Measurements from ENCODE around the gene CHID1. TPM values are rescaled to one million over a fixed set of nuclear protein-coding genes. Genes with fewer than 3 reads are reported as not detected.
A peak's percentile ranks its signal among the peaks of the same experiment; 100 is the strongest.

CHID1 gene
- total RNA-seq, 1 experiment from 2014 or later: 85.6 TPM

GRCh38 chr11:826836-827145 lies 83.8 kb downstream of the CHID1 start:
- Histone ChIP-seq H3F3A (ENCODE audit: insufficient read depth, low read depth) (peaks cover 8% of the 10 kb centered on the region; the same call in 1 of the 2 replicates), H3K9me3 (ENCODE audit: insufficient read depth, low read depth) (no peaks in the 10 kb centered on the region), H3K79me2 (ENCODE audit: low read depth) (peaks cover 3% of the 10 kb centered on the region; the same call in 1 of the 2 replicates), H3K4me3 (peak overlapping the region; percentile 57), H3K27me3 (ENCODE audit: insufficient read depth, low read depth) (no peaks in the 10 kb centered on the region), H3K4me1 (replicated peaks; ENCODE audit: insufficient read depth) (peaks cover 27% of the 10 kb centered on the region), H3K4me2 (peak overlapping the region; percentile 84), H2AFZ (peak overlapping the region; percentile 82; the same call in 1 of the 2 replicates), H3K9me2 (ENCODE audit: insufficient read depth) (no peaks in the 10 kb centered on the region), H3K27ac (no peak overlapping the region), H4K20me1 (ENCODE audit: insufficient read depth) (peaks cover 11% of the 10 kb centered on the region), H3K36me3 (ENCODE audit: low read depth) (no peaks in the 10 kb centered on the region)
- no TSS peak for BruUV-seq (replicated peaks)
- CTCF ChIA-PET: no interaction called here
- intact Hi-C loops (cut with micrococcal nuclease; ENCODE audit: unreplicated experiment): no loop called here
- TF ChIP-seq EZH2 (IDR thresholded peaks at IDR 0.05; ENCODE audit: low read depth): no peak
- no peak for TF ChIP-seq CTCF (conservative IDR thresholded peaks at IDR 0.05)
- DNase-seq: peak in 1 of 2 experiments; percentile 8
- POLR2A ChIA-PET (ENCODE audit: unreplicated experiment): no interaction called here

- Histone ChIP-seq H3K9me3 (ENCODE audit: insufficient read depth, low read depth) (no peaks in the 10 kb centered on the region), H3K4me1 (replicated peaks; ENCODE audit: insufficient read depth) (peaks cover 27% of the 10 kb centered on the region), H3K4me2 (peak overlapping the region; percentile 84), H2AFZ (no peak overlapping the region), H3K27ac (no peak overlapping the region), H3K27me3 (ENCODE audit: insufficient read depth, low read depth) (no peaks in the 10 kb centered on the region), H4K20me1 (ENCODE audit: insufficient read depth) (peaks cover 16% of the 10 kb centered on the region), H3K79me2 (ENCODE audit: low read depth) (peaks cover 9% of the 10 kb centered on the region), H3K9me2 (ENCODE audit: insufficient read depth) (no peaks in the 10 kb centered on the region), H3F3A (ENCODE audit: insufficient read depth, low read depth) (peaks cover 8% of the 10 kb centered on the region; the same call in 1 of the 2 replicates), H3K4me3 (peak overlapping the region; percentile 57; the same call in 1 of the 2 replicates), H3K36me3 (ENCODE audit: low read depth) (no peaks in the 10 kb centered on the region)
- peak in 1 of 2 experiments; percentile 16 for DNase-seq
- no TSS peak for BruUV-seq (replicated peaks)
- ChIA-PET POLR2A (ENCODE audit: unreplicated experiment) (no interaction called here), CTCF (no interaction called here)
- TF ChIP-seq CTCF (conservative IDR thresholded peaks at IDR 0.05): no peak
- TF ChIP-seq EZH2 (IDR thresholded peaks at IDR 0.05; ENCODE audit: low read depth): no peak
- intact Hi-C loops (cut with micrococcal nuclease; ENCODE audit: unreplicated experiment): no loop called here
These were observed 84.4 kb downstream of the CHID1 start for GRCh38 chr11:826227-826621.

- DNase-seq: peak; percentile 56 to 58
- no peaks in the 10 kb centered on the region for H3K27me3 ChIP-seq (ENCODE audit: insufficient read depth, low read depth)
- H3K4me1 ChIP-seq (replicated peaks; ENCODE audit: insufficient read depth): peaks cover 32% of the 10 kb centered on the region
- ChIA-PET POLR2A (ENCODE audit: unreplicated experiment) (no interaction called here), CTCF (no interaction called here)
- TF ChIP-seq CTCF (conservative IDR thresholded peaks at IDR 0.05) (no peak), EZH2 (IDR thresholded peaks at IDR 0.05; ENCODE audit: low read depth) (no peak)
- no peaks in the 10 kb centered on the region for H3K36me3 ChIP-seq (ENCODE audit: low read depth)
- H3K4me2 ChIP-seq: peak overlapping the region; percentile 84
- H3F3A ChIP-seq (ENCODE audit: insufficient read depth, low read depth): peaks cover 11% of the 10 kb centered on the region; the same call in 1 of the 2 replicates
- peak overlapping the region; percentile 44 for H3K27ac ChIP-seq
- no peak overlapping the region for H3K4me3 ChIP-seq
- H3K9me3 ChIP-seq (ENCODE audit: insufficient read depth, low read depth): no peaks in the 10 kb centered on the region
- H3K9me2 ChIP-seq (ENCODE audit: insufficient read depth): no peaks in the 10 kb centered on the region
- H2AFZ ChIP-seq: no peak overlapping the region
- peaks cover 13% of the 10 kb centered on the region for H3K79me2 ChIP-seq (ENCODE audit: low read depth)
- no TSS peak for BruUV-seq (replicated peaks)
- H4K20me1 ChIP-seq (ENCODE audit: insufficient read depth): peaks cover 21% of the 10 kb centered on the region
- intact Hi-C loops (cut with micrococcal nuclease; ENCODE audit: unreplicated experiment): no loop called here
These were observed 85.0 kb downstream of the CHID1 start for GRCh38 chr11:825366-826226.

All from PC-9 (cell line).